HepG2 (cell line): ENCODE data around the gene PPP2R2C. TPM values are rescaled to one million over a fixed set of nuclear protein-coding genes. Genes with fewer than 3 reads are reported as not detected.

Experiments
- ASH2L ChIP-seq: fragments of 300-600, 200-600 bp; sonication (generic); IDR thresholded peaks from 2 replicates; pipeline ENCODE4 v1.7.0; 2017; ENCODE audit warnings: low read depth, mild to moderate bottlenecking, moderate library complexity, mixed read lengths, low read length; ENCODE audit not compliant: insufficient read length
- ATF7 ChIP-seq, 2 experiments: fragments of 450-650 bp in 1 of 2; sonication (generic) in 1 of 2; formaldehyde crosslinking in 1 of 2; IDR thresholded peaks; 2 replicates each; pipeline versions ENCODE4 v1.4.0 to v1.6.1; 2016 to 2020; ENCODE audit warnings: antibody characterized with exemption in 1 of 2, mild to moderate bottlenecking in 1 of 2, missing genetic modification reagents in 1 of 2
- CTCF ChIP-seq: sonication (generic); formaldehyde crosslinking; IDR thresholded peaks from 2 replicates; pipeline ENCODE4 v1.5.0; 2020; ENCODE audit warnings: mild to moderate bottlenecking, missing genetic modification reagents, moderate library complexity
- EHMT2 ChIP-seq: fragments of 200-600 bp; sonication (generic); IDR thresholded peaks from 2 replicates; pipeline ENCODE4 v1.7.0; 2017; ENCODE audit warnings: antibody characterized with exemption, low read depth, low read length, borderline replicate concordance
- FUBP1 ChIP-seq: sonication (generic); formaldehyde crosslinking; IDR thresholded peaks from 2 replicates; pipeline ENCODE4 v1.5.1; 2020; ENCODE audit warnings: missing genetic modification reagents, mild to moderate bottlenecking, borderline replicate concordance
- ZBTB44 ChIP-seq: sonication (generic); formaldehyde crosslinking; IDR thresholded peaks from 2 replicates; pipeline ENCODE4 v1.4.0; 2020; ENCODE audit warnings: missing genetic modification reagents
- ZNF274 ChIP-seq: sonication (generic); formaldehyde crosslinking; IDR thresholded peaks from 2 replicates; pipeline ENCODE4 v1.5.1; 2020; ENCODE audit warnings: mild to moderate bottlenecking, missing genetic modification reagents
- ZNF546 ChIP-seq: sonication (generic); formaldehyde crosslinking; conservative IDR thresholded peaks from 2 replicates; pipeline ENCODE4 v1.8.1; 2023; ENCODE audit warnings: mild to moderate bottlenecking, missing genetic modification reagents
- polyA plus RNA-seq, 8 experiments: library from polyadenylated mRNA; depleted of rRNA in 3 of 8; stranded (reverse) in 7 of 8; unstranded in 1 of 8; fragments of >200 nt; fragmentation: Illumina TruSeq in 4 of 8; extraction: Trizol in 4 of 8; gene quantifications; 2 replicates each; pipeline versions ENCODE4 v1.2.1 to v1.2.3, GENCODE V29; 2011 to 2016; ENCODE audit warnings: low read depth in 4 of 8, missing spikeins in 1 of 8, mixed read lengths in 1 of 8; ENCODE audit not compliant: insufficient read depth in 1 of 8
- total RNA-seq, 5 experiments: library from RNA; depleted of rRNA; stranded (reverse); fragments of >200 nt; fragmentation: Illumina TruSeq; extraction: Trizol; gene quantifications; 2 replicates each; pipeline ENCODE4 v1.2.3, GENCODE V29; 2016; ENCODE audit warnings: low read depth in 1 of 5
- TF ChIP-seq, protein P1 (sequence below), 2 experiments: fragments of 450-650 bp in 1 of 2; sonication (generic) in 1 of 2; formaldehyde crosslinking in 1 of 2; IDR thresholded peaks; 2 replicates each; pipeline versions ENCODE4 v1.6.1 to v1.8.0; 2016 to 2022; ENCODE audit warnings: antibody characterized with exemption in 1 of 2, mild to moderate bottlenecking in 1 of 2, missing genetic modification reagents in 1 of 2
- TF ChIP-seq, protein P2 (sequence below): sonication (generic); formaldehyde crosslinking; IDR thresholded peaks from 2 replicates; pipeline ENCODE4 v1.5.1; 2020; ENCODE audit warnings: mild to moderate bottlenecking, missing genetic modification reagents, borderline replicate concordance
- TF ChIP-seq, protein P3 (sequence below): sonication (generic); formaldehyde crosslinking; IDR thresholded peaks from 2 replicates; pipeline ENCODE4 v1.5.0; 2020; ENCODE audit warnings: missing genetic modification reagents

Gene PPP2R2C
- total and polyA plus RNA-seq, 2 of the 13 experiments (the other 11 are each of a cell fraction or from before 2014, with no cell fraction given), result 0.60 to 8.6 TPM

GRCh38 chr4:6362896-6363295 lies 109.5 kb downstream of the PPP2R2C start (continued):
- TF ChIP-seq, protein P1, sequence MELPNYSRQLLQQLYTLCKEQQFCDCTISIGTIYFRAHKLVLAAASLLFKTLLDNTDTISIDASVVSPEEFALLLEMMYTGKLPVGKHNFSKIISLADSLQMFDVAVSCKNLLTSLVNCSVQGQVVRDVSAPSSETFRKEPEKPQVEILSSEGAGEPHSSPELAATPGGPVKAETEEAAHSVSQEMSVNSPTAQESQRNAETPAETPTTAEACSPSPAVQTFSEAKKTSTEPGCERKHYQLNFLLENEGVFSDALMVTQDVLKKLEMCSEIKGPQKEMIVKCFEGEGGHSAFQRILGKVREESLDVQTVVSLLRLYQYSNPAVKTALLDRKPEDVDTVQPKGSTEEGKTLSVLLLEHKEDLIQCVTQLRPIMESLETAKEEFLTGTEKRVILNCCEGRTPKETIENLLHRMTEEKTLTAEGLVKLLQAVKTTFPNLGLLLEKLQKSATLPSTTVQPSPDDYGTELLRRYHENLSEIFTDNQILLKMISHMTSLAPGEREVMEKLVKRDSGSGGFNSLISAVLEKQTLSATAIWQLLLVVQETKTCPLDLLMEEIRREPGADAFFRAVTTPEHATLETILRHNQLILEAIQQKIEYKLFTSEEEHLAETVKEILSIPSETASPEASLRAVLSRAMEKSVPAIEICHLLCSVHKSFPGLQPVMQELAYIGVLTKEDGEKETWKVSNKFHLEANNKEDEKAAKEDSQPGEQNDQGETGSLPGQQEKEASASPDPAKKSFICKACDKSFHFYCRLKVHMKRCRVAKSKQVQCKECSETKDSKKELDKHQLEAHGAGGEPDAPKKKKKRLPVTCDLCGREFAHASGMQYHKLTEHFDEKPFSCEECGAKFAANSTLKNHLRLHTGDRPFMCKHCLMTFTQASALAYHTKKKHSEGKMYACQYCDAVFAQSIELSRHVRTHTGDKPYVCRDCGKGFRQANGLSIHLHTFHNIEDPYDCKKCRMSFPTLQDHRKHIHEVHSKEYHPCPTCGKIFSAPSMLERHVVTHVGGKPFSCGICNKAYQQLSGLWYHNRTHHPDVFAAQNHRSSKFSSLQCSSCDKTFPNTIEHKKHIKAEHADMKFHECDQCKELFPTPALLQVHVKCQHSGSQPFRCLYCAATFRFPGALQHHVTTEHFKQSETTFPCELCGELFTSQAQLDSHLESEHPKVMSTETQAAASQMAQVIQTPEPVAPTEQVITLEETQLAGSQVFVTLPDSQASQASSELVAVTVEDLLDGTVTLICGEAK (IDR thresholded peaks at IDR 0.05), result no peak
- TF ChIP-seq, protein P1 (CRISPR knock-in tag; IDR thresholded peaks at IDR 0.05), result no peak
- no peak for TF ChIP-seq ZNF546
- TF ChIP-seq, protein P2, sequence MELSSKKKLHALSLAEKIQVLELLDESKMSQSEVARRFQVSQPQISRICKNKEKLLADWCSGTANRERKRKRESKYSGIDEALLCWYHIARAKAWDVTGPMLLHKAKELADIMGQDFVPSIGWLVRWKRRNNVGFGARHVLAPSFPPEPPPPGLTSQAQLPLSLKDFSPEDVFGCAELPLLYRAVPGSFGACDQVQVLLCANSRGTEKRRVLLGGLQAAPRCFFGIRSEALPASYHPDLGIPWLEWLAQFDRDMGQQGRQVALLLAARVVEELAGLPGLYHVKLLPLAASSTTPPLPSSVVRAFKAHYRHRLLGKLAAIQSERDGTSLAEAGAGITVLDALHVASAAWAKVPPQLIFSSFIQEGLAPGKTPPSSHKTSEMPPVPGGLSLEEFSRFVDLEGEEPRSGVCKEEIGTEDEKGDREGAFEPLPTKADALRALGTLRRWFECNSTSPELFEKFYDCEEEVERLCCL (CRISPR knock-in tag), result no peak
- no peak for TF ChIP-seq CTCF (CRISPR knock-in tag)
- no peak for TF ChIP-seq FUBP1 (CRISPR knock-in tag)
- TF ChIP-seq ASH2L, result no peak
- peak; percentile 95 for TF ChIP-seq ZBTB44 (CRISPR knock-in tag)
- TF ChIP-seq ZNF274 (CRISPR knock-in tag), result no peak
- TF ChIP-seq ATF7 (IDR thresholded peaks at IDR 0.05), result no peak
- no peak for TF ChIP-seq ATF7 (CRISPR knock-in tag; IDR thresholded peaks at IDR 0.05)
- TF ChIP-seq, protein P3, sequence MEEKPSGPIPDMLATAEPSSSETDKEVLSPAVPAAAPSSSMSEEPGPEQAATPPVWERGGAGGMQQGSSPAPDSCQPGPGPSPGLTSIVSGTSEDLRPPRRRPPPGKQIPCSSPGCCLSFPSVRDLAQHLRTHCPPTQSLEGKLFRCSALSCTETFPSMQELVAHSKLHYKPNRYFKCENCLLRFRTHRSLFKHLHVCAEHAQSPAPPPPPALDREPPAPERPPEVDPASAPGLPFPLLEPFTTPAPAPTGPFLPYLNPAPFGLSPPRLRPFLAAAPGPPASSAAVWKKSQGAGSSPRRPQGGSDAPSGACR, result no peak
- peak; percentile 64; the same call in 1 of the 2 replicates for TF ChIP-seq EHMT2
